ENCODE results near the gene LGALS9B. TPM values are rescaled to one million over a fixed set of nuclear protein-coding genes. Genes with fewer than 3 reads are reported as not detected.
A peak's percentile ranks its signal among the peaks of the same experiment; 100 is the strongest.
"Not testable (repeated sequence)": the region's sequence is repeated elsewhere in the genome, so short reads cannot be mapped to it uniquely, and the experiment has no call there.

Gene LGALS9B
- total RNA-seq, 2 donors from 2014 or later = not detected

- ATAC-seq; H3K9me3 Mint-ChIP-seq; DNase-seq (ENCODE audit: low spot score in 2 of 2); H3K27ac Mint-ChIP-seq; H3K36me3 Mint-ChIP-seq: not testable (repeated sequence)
Measured at GRCh38 chr17:20477398-20478071, 10.2 kb upstream of the LGALS9B start.

GRCh38 chr17:20475137-20475831 lies 7.9 kb upstream of the LGALS9B start:
- H3K36me3 Mint-ChIP-seq; H3K9me3 Mint-ChIP-seq; DNase-seq (ENCODE audit: low spot score in 2 of 2); ATAC-seq; H3K27ac Mint-ChIP-seq: not testable (repeated sequence)

GRCh38 chr17:20474081-20474480 lies 6.7 kb upstream of the LGALS9B start:
- H3K27ac Mint-ChIP-seq, ATAC-seq: not testable (repeated sequence)

GRCh38 chr17:20469946-20470345 lies 2.6 kb upstream of the LGALS9B start:
- not testable (repeated sequence) for H3K27ac Mint-ChIP-seq; H3K9me3 Mint-ChIP-seq; H3K36me3 Mint-ChIP-seq; DNase-seq (ENCODE audit: low spot score in 2 of 2); ATAC-seq

More at GRCh38 chr17:20474081-20474480, 6.7 kb upstream of the LGALS9B start:
- H3K9me3 Mint-ChIP-seq; H3K36me3 Mint-ChIP-seq; DNase-seq (ENCODE audit: low spot score in 2 of 2): not testable (repeated sequence)

- not testable (repeated sequence) for H3K9me3 Mint-ChIP-seq; DNase-seq (ENCODE audit: low spot score in 2 of 2); ATAC-seq; H3K36me3 Mint-ChIP-seq; H3K27ac Mint-ChIP-seq
Measured at GRCh38 chr17:20469107-20469506, 1.8 kb upstream of the LGALS9B start.

- peak; percentile 24 to 38 for ATAC-seq
- peak overlapping the region in 1 of 2 donors; percentile 37 for H3K27ac Mint-ChIP-seq
- not testable (repeated sequence) for H3K36me3 Mint-ChIP-seq; DNase-seq (ENCODE audit: low spot score in 2 of 2); H3K9me3 Mint-ChIP-seq
Measured at GRCh38 chr17:20466999-20467398, 340 bp downstream of the LGALS9B start.

GRCh38 chr17:20466553-20466952 lies 786 bp downstream of the LGALS9B start:
- H3K36me3 Mint-ChIP-seq; ATAC-seq; H3K27ac Mint-ChIP-seq; H3K9me3 Mint-ChIP-seq; DNase-seq (ENCODE audit: low spot score in 2 of 2): not testable (repeated sequence)

- not testable (repeated sequence) for ATAC-seq; DNase-seq (ENCODE audit: low spot score in 2 of 2); H3K9me3 Mint-ChIP-seq; H3K36me3 Mint-ChIP-seq; H3K27ac Mint-ChIP-seq
Measured at GRCh38 chr17:20465535-20465934, 1.8 kb downstream of the LGALS9B start.

- not testable (repeated sequence) for H3K27ac Mint-ChIP-seq; H3K36me3 Mint-ChIP-seq; DNase-seq (ENCODE audit: low spot score in 2 of 2); H3K9me3 Mint-ChIP-seq; ATAC-seq
Measured at GRCh38 chr17:20464854-20465414, 2.4 kb downstream of the LGALS9B start.

GRCh38 chr17:20462158-20462557 lies 5.2 kb downstream of the LGALS9B start:
- H3K27ac Mint-ChIP-seq; H3K9me3 Mint-ChIP-seq; H3K36me3 Mint-ChIP-seq; DNase-seq (ENCODE audit: low spot score in 2 of 2); ATAC-seq: not testable (repeated sequence)

- not testable (repeated sequence) for ATAC-seq; H3K9me3 Mint-ChIP-seq; H3K36me3 Mint-ChIP-seq; DNase-seq (ENCODE audit: low spot score in 2 of 2); H3K27ac Mint-ChIP-seq
Measured at GRCh38 chr17:20457848-20458381, 9.4 kb downstream of the LGALS9B start.

- H3K27ac Mint-ChIP-seq; DNase-seq (ENCODE audit: low spot score in 2 of 2); H3K36me3 Mint-ChIP-seq; H3K9me3 Mint-ChIP-seq; ATAC-seq: not testable (repeated sequence)
Measured at GRCh38 chr17:20455106-20455505, 12.2 kb downstream of the LGALS9B start.

GRCh38 chr17:20453820-20454434 lies 13.4 kb downstream of the LGALS9B start:
- not testable (repeated sequence) for ATAC-seq; DNase-seq (ENCODE audit: low spot score in 2 of 2); H3K27ac Mint-ChIP-seq; H3K9me3 Mint-ChIP-seq; H3K36me3 Mint-ChIP-seq

- peak overlapping the region in 1 of 2 donors; percentile 85 for H3K27ac Mint-ChIP-seq
- peak in 1 of 2 donors; percentile 53 for DNase-seq (ENCODE audit: low spot score in 2 of 2)
- ATAC-seq = peak; percentile 93 to 97
- H3K36me3 Mint-ChIP-seq, H3K9me3 Mint-ChIP-seq: not testable (repeated sequence)
Measured at GRCh38 chr17:20450852-20451251, 16.5 kb downstream of the LGALS9B start.

- not testable (repeated sequence) for H3K36me3 Mint-ChIP-seq; DNase-seq (ENCODE audit: low spot score in 2 of 2); ATAC-seq; H3K9me3 Mint-ChIP-seq; H3K27ac Mint-ChIP-seq
Measured at GRCh38 chr17:20447534-20448321, 19.6 kb downstream of the LGALS9B start.

GRCh38 chr17:20446895-20447294 lies 20.4 kb downstream of the LGALS9B start:
- H3K27ac Mint-ChIP-seq; ATAC-seq; H3K9me3 Mint-ChIP-seq; H3K36me3 Mint-ChIP-seq; DNase-seq (ENCODE audit: low spot score in 2 of 2): not testable (repeated sequence)

Data from activated naive CD4-positive, alpha-beta T cell treated with anti-CD3 and anti-CD28 coated beads, Interleukin-2, amount 50 U/mL, for 72 hours (primary cell).